Neutrophil (primary cell): Measurements from ENCODE around the gene LRIT3.
"Not testable (repeated sequence)": the region's sequence is repeated elsewhere in the genome, so short reads cannot be mapped to it uniquely, and the experiment has no call there.

Experiments used
- H3K27ac ChIP-seq: fragments of 200-600 bp; sonication (generic); 2 replicates; pipeline ENCODE4 v1.5.1; 2016; ENCODE audit warnings: mild to moderate bottlenecking, moderate library complexity
- H3K27me3 ChIP-seq: fragments of 200-600 bp; sonication (generic); 2 replicates; pipeline ENCODE4 v1.6.0; 2016; ENCODE audit warnings: mild to moderate bottlenecking
- H3K36me3 ChIP-seq: fragments of 200-600 bp; sonication (generic); 2 replicates; pipeline ENCODE4 v1.5.1; 2017
- H3K4me1 ChIP-seq, 2 experiments: fragments of 200-600 bp in 1 of 2; sonication (generic) in 1 of 2; 1 replicate in 1 of 2; 2 replicates in 1 of 2; pipeline versions ENCODE4 v1.5.1 to v1.6.1; 2013 to 2016; ENCODE audit warnings: low read depth in 1 of 2, low read length in 1 of 2, mild to moderate bottlenecking in 1 of 2, moderate library complexity in 1 of 2; ENCODE audit not compliant: control insufficient read depth in 1 of 2, insufficient read depth in 1 of 2
- H3K4me3 ChIP-seq, 2 experiments: fragments of 200-600 bp in 1 of 2; sonication (generic) in 1 of 2; 1 replicate in 1 of 2; 2 replicates in 1 of 2; pipeline ENCODE4 v1.5.1; 2013 to 2016; ENCODE audit warnings: low read depth in 1 of 2, low read length in 1 of 2, mild to moderate bottlenecking in 1 of 2, moderate library complexity in 1 of 2
- H3K9me3 ChIP-seq: fragments of 200-600 bp; sonication (generic); 2 replicates; pipeline ENCODE4 v1.5.1; 2016
- TF ChIP-seq, protein P1 (sequence below): fragments of 200-600 bp; sonication (generic); IDR thresholded peaks from 2 replicates; pipeline ENCODE4 v1.5.1; 2016; ENCODE audit warnings: antibody characterized with exemption

Gene LRIT3

DNA sequence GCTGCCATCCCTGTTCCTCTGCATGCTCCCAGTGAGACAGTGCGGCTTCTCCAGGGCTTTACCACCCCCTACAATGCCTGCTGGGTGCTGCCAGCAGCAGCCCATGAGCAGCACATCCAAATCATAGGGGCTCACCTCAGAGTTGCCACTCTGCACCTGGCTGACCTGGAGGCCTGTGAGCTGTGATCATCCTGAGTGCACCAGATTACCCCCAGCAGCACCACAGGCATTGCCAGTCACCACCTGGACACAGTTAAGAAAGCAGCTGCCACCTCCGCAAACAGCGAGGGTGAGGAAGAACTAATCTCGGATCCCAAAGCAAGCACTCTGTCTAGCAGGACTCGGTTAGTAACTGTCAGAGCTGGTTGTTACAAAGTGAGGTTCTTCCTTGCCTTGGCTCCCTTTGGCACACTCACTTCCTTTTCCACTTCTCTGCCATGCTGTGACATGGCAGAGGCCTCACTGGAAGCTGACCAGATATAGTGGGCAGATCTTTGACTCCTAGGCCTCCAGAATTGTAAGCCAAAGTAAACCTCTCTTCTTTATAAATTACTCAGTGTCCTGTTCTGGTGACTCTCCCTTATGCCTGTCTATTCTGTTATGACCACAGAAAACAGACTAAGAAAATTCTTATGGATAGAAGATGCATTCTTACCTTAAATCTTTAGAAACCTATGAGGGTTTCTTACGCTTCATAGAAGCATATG is 25.2 kb downstream of the LRIT3 start:
- no peaks in the 10 kb centered on the region for H3K36me3 ChIP-seq
- H3K9me3 ChIP-seq, result no peaks in the 10 kb centered on the region
- H3K4me3 ChIP-seq, result no peak overlapping the region
- no peaks in the 10 kb centered on the region for H3K27me3 ChIP-seq
- H3K4me1 ChIP-seq, result no peaks in the 10 kb centered on the region
- H3K27ac ChIP-seq, result no peak overlapping the region
- TF ChIP-seq, protein P1, sequence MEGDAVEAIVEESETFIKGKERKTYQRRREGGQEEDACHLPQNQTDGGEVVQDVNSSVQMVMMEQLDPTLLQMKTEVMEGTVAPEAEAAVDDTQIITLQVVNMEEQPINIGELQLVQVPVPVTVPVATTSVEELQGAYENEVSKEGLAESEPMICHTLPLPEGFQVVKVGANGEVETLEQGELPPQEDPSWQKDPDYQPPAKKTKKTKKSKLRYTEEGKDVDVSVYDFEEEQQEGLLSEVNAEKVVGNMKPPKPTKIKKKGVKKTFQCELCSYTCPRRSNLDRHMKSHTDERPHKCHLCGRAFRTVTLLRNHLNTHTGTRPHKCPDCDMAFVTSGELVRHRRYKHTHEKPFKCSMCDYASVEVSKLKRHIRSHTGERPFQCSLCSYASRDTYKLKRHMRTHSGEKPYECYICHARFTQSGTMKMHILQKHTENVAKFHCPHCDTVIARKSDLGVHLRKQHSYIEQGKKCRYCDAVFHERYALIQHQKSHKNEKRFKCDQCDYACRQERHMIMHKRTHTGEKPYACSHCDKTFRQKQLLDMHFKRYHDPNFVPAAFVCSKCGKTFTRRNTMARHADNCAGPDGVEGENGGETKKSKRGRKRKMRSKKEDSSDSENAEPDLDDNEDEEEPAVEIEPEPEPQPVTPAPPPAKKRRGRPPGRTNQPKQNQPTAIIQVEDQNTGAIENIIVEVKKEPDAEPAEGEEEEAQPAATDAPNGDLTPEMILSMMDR, result no peak

- H3K27ac ChIP-seq, result no peak overlapping the region
- H3K4me1 ChIP-seq, result no peaks in the 10 kb centered on the region
- H3K36me3 ChIP-seq, result no peaks in the 10 kb centered on the region
- no peaks in the 10 kb centered on the region for H3K27me3 ChIP-seq
- TF ChIP-seq, protein P1, result no peak
- no peak overlapping the region for H3K4me3 ChIP-seq
- H3K9me3 ChIP-seq, result no peaks in the 10 kb centered on the region
These were observed 26.0 kb downstream of the LRIT3 start for GRCh38 chr4:109873791-109874514.

DNA sequence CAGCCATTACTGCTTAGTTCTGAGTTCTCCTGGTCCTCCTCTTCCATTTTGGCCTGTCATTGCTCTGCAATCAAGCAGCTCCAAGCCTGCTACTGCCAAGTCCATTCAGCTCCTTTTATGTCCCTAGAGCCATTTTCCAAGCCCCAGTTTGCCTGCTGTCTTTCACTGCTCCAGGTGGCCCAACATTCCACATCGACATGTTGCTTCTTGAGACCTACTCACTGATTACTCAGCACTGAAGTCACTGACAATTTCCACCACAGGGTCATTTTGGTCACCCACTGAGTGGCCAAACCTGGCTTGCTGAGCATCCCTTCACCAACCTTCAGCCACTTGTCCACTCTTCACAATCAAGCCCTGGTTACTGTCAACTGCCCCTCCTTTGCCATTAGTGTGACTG is 27.2 kb downstream of the LRIT3 start:
- no peak overlapping the region for H3K27ac ChIP-seq
- H3K27me3 ChIP-seq, result no peaks in the 10 kb centered on the region
- TF ChIP-seq, protein P1, result no peak
- no peaks in the 10 kb centered on the region for H3K36me3 ChIP-seq
- H3K9me3 ChIP-seq, result no peaks in the 10 kb centered on the region
- no peak overlapping the region for H3K4me3 ChIP-seq
- H3K4me1 ChIP-seq, result no peaks in the 10 kb centered on the region

GRCh38 chr4:109875553-109875952 is 27.6 kb downstream of the LRIT3 start:
- H3K4me1 ChIP-seq, H3K9me3 ChIP-seq, H3K36me3 ChIP-seq, H3K27me3 ChIP-seq, H3K27ac ChIP-seq, H3K4me3 ChIP-seq: not testable (repeated sequence)

DNA sequence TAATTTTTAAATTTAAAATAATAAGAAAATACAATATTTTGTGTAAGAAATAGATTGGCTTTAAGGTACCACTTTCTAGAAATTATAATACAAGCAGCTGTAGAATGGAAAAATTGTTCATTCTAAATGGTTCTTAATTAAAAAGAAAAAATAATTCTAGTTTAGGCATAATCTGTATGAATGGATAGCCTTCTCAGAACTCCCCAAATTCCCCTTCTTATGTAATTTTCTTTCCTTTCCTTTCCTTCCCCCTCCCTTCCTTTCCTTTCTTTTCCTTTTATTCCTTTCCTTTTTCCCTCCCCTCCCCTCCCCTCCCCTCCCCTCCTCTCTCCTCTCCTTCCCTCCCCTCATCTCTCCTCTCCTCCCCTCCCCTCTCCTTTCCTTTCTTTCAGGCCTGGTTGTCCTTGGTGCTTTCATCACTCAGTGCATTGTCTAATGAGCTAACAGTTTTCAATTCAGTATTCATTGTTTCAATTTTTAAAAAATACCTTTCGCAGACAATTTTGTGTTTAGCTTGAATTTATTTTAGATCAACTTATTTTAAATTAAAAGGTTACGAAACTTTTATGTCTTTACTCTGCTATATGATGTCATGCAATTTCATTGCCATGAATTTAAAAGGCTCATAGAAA is 28.8 kb downstream of the LRIT3 start:
- Histone ChIP-seq H3K36me3 (no peaks in the 10 kb centered on the region), H3K4me3 (no peak overlapping the region), H3K27me3 (no peaks in the 10 kb centered on the region), H3K27ac (no peak overlapping the region), H3K9me3 (no peaks in the 10 kb centered on the region), H3K4me1 (no peaks in the 10 kb centered on the region)
- TF ChIP-seq, protein P1, result no peak

GRCh38 chr4:109877400-109877799 is 29.5 kb downstream of the LRIT3 start:
- Histone ChIP-seq H3K27ac (no peak overlapping the region), H3K27me3 (no peaks in the 10 kb centered on the region), H3K4me1 (no peaks in the 10 kb centered on the region), H3K4me3 (no peak overlapping the region), H3K9me3 (no peaks in the 10 kb centered on the region), H3K36me3 (no peaks in the 10 kb centered on the region)
- TF ChIP-seq, protein P1, result no peak
